Measurements from ENCODE around the gene KICS2. TPM values are rescaled to one million over a fixed set of nuclear protein-coding genes. Genes with fewer than 3 reads are reported as not detected.

Gene KICS2
- total and polyA plus RNA-seq, 2 of the 8 experiments (the other 6 are each of a cell fraction or from before 2014, with no cell fraction given) = 5.6 to 9.5 TPM

DNA sequence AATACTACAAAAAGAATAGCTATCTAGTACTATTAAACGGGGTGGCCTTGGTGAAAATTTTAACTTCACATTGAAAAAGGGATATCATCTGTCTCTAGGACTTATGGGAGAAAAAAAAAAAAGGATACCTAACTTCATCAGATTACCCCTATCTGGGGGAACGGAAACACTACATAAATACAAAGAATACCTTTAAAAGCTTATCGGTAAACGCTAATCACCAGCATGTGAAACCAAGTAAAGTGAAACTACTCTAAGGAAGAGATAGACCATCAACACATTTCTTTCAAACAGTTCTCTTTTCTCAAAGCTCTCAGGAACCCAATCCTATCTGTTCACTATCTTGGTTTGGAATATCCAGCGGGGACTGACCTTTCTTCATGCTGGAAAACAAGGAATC lies 3.5 kb downstream of the KICS2 start:
- 0 out of 4 replicates have a peak, but pooled peaks cover 0 to 2% of the 10 kb centered on the region in 2 experiments for H3K79me2 ChIP-seq (ENCODE audit: control insufficient read depth in 1 of 2, insufficient read depth in 2 of 2, low read length in 2 of 2)
- H3K4me3 ChIP-seq (ENCODE audit: extremely low read depth in 1 of 4, insufficient read depth in 2 of 4, low read depth in 3 of 4, low read length in 4 of 4) = no peak overlapping the region
- POLR2A ChIA-PET (ENCODE audit: partially characterized antibody) = interaction anchor here (0.6 to 1.0 kb wide), 3 partner anchors 38 to 1150 kb away, joined by 3 read pairs; no protein-coding TSS in a partner anchor
- CTCF ChIA-PET (ENCODE audit: partially characterized antibody) = interaction anchor here (0.7 to 2.4 kb wide), 5 partner anchors 36 to 380 kb away, joined by 3 to 12 read pairs (median 3); partner anchors contain the start of gene SRGAP1
- no peaks in the 10 kb centered on the region for H3K27me3 ChIP-seq (replicated peaks in 1 of 4; ENCODE audit: control insufficient read depth in 3 of 4, extremely low read depth in 1 of 4, insufficient read depth in 3 of 4, low read length in 3 of 4)
- H4K8ac ChIP-seq (ENCODE audit: extremely low read depth, insufficient read depth, low read length) = no peak overlapping the region
- FAIRE-seq (no peak), DNase-seq (ENCODE audit: low read depth in 1 of 2, low spot score in 2 of 2) (no peak)
- no peak overlapping the region for H3K4me2 ChIP-seq (ENCODE audit: insufficient read depth in 1 of 2, low read depth in 2 of 2, low read length in 2 of 2)
- no peak overlapping the region for H3K23ac ChIP-seq (ENCODE audit: insufficient read length)
- no peak overlapping the region for H3K14ac ChIP-seq (ENCODE audit: insufficient read length)
- H3K23me2 ChIP-seq (ENCODE audit: low read depth, low read length) = no peaks in the 10 kb centered on the region
- H3K18ac ChIP-seq (ENCODE audit: extremely low read depth, low read length) = no peak overlapping the region
- H2BK15ac ChIP-seq (ENCODE audit: low read length) = no peak overlapping the region
- H3K4me1 ChIP-seq (replicated peaks in 1 of 4; ENCODE audit: control insufficient read depth in 3 of 4, insufficient read depth in 4 of 4, low read length in 3 of 4) = peaks cover 0 to 10% (median 3%) of the 10 kb centered on the region in 4 experiments; a peak in 5 of 7 replicates
- H2BK120ac ChIP-seq (replicated peaks; ENCODE audit: low read depth, low read length) = no peak overlapping the region
- no peak overlapping the region for H2BK5ac ChIP-seq (ENCODE audit: low read depth, low read length)
- H4K20me1 ChIP-seq (replicated peaks in 1 of 2; ENCODE audit: control insufficient read depth in 1 of 2, insufficient read depth in 2 of 2, low read length in 2 of 2) = no peaks in the 10 kb centered on the region
- H3K36me3 ChIP-seq (ENCODE audit: control insufficient read depth in 2 of 4, insufficient read depth in 4 of 4, low read length in 3 of 4) = no peaks in the 10 kb centered on the region
- no peak overlapping the region for H2AK5ac ChIP-seq (ENCODE audit: low read depth, low read length)
- H3K4ac ChIP-seq (replicated peaks; ENCODE audit: insufficient read length, low read depth, low read length) = no peak overlapping the region
- H2AFZ ChIP-seq (ENCODE audit: low read length) = no peak overlapping the region
- H3K9me3 ChIP-seq (ENCODE audit: insufficient read depth in 2 of 2, low read depth in 1 of 2, low read length in 1 of 2) = no peaks in the 10 kb centered on the region
- H4K91ac ChIP-seq (replicated peaks; ENCODE audit: insufficient read length, low read length) = no peak overlapping the region
- H3K79me1 ChIP-seq (ENCODE audit: low read depth, low read length) = no peaks in the 10 kb centered on the region
- no peak overlapping the region for H3K27ac ChIP-seq (ENCODE audit: low read depth, low read length)
- no peak overlapping the region for H2BK12ac ChIP-seq (ENCODE audit: low read depth, low read length)
- 90% methylated on average over 5 of the region's 5 CpGs; no CpG with 5 or more reads in 1 of the 2 experiments for WGBS, 2 experiments (ENCODE audit: extremely low coverage in 1 of 2, insufficient coverage in 1 of 2, insufficient read length in 1 of 2, insufficient replicate concordance in 2 of 2, low coverage in 1 of 2, low lambda C conversion rate in 2 of 2, missing lambda C conversion rate in 1 of 2)
- no peak overlapping the region for H3K56ac ChIP-seq (replicated peaks; ENCODE audit: insufficient read length, low read depth, low read length)
- no peak overlapping the region for H4K5ac ChIP-seq (ENCODE audit: insufficient read length, low read depth, low read length)
- no peak overlapping the region for H2BK20ac ChIP-seq (ENCODE audit: low read length)
- H3K9ac ChIP-seq (replicated peaks in 1 of 4; ENCODE audit: extremely low read depth in 1 of 4, low read depth in 3 of 4, low read length in 3 of 4) = no peak overlapping the region
- no peak for TF ChIP-seq SIX5 (IDR thresholded peaks at IDR 0.05; ENCODE audit: low read depth, low read length)
- TF ChIP-seq NRF1 (IDR thresholded peaks at IDR 0.05; ENCODE audit: low read depth, low read length) = no peak
- TF ChIP-seq, protein P1, sequence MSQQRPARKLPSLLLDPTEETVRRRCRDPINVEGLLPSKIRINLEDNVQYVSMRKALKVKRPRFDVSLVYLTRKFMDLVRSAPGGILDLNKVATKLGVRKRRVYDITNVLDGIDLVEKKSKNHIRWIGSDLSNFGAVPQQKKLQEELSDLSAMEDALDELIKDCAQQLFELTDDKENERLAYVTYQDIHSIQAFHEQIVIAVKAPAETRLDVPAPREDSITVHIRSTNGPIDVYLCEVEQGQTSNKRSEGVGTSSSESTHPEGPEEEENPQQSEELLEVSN (IDR thresholded peaks at IDR 0.05) = no peak
- TF ChIP-seq POU5F1 (IDR thresholded peaks at IDR 0.05; ENCODE audit: low read depth, low read length) = no peak
- TF ChIP-seq, protein P2, sequence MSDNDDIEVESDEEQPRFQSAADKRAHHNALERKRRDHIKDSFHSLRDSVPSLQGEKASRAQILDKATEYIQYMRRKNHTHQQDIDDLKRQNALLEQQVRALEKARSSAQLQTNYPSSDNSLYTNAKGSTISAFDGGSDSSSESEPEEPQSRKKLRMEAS (IDR thresholded peaks at IDR 0.05) = no peak
- TF ChIP-seq EGR1 (IDR thresholded peaks at IDR 0.05; ENCODE audit: borderline replicate concordance, low read depth, low read length) = no peak
- no peak for TF ChIP-seq RXRA (IDR thresholded peaks at IDR 0.05; ENCODE audit: insufficient read depth, low read depth, low read length)
- no peak for TF ChIP-seq SUZ12 (IDR thresholded peaks at IDR 0.05; ENCODE audit: low read length)
- no peak for TF ChIP-seq SAP30 (IDR thresholded peaks at IDR 0.05; ENCODE audit: insufficient read depth, insufficient replicate concordance, low read length)
- TF ChIP-seq SP1 (IDR thresholded peaks at IDR 0.05; ENCODE audit: low read depth, low read length) = no peak
- TF ChIP-seq CBX8 (IDR thresholded peaks at IDR 0.05; ENCODE audit: borderline replicate concordance, low read depth, low read length) = no peak
- TF ChIP-seq TAF7 (optimal IDR thresholded peaks at IDR 0.05; ENCODE audit: borderline replicate concordance, low read depth, low read length) = no peak
- TF ChIP-seq RNF2 (IDR thresholded peaks at IDR 0.05; ENCODE audit: borderline replicate concordance, low read depth, low read length, missing control alignments, poor library complexity, severe bottlenecking) = no peak
